GM19023 (cell line): ENCODE data around the gene ERRFI1.
A peak's percentile ranks its signal among the peaks of the same experiment; 100 is the strongest.

Experiments
- ATAC-seq: cut with Tn5 transposase; IDR thresholded peaks from one replicate; pipeline ENCODE4 v1.9.1; 2021; ENCODE audit warnings: mild to moderate bottlenecking, moderate library complexity; ENCODE audit not compliant: unreplicated experiment

The ERRFI1 gene

DNA sequence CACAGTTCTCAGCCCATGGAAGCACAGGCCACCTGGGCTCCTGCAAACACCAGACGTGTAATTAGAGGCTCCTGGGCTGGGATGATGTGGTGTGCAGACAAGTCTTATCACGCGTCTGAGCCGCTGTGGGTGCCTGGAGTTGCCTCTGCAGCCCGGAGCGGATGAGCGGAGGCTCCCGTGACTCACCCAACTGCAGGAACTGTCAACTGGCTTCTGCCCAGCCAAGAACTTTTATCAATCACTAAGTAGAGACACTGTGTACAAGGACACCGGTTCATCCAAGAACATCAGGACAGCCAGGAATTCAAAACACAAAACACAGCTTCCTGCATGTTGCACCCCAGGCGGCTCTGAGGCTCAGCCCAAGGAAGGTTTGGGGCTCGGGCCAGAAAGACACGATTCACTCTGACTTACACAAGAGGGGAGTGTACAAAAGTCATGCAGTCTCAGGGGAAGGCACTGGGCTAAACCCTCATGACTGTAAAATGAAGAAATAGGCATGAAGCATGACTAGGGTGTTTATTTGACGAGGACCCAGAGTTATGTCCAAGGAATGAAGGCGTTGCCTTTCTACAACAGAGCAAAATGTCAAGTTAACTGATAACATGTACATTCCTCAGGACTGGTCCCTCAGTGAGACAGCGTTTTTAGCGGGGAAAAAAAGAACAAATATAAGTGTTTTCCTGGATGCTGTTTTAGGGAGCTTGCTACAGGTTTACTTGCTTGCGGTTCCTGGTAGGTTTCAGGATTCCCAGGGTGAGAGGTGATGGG, 21.1 kb downstream of the ERRFI1 start:
- no peak for ATAC-seq

DNA sequence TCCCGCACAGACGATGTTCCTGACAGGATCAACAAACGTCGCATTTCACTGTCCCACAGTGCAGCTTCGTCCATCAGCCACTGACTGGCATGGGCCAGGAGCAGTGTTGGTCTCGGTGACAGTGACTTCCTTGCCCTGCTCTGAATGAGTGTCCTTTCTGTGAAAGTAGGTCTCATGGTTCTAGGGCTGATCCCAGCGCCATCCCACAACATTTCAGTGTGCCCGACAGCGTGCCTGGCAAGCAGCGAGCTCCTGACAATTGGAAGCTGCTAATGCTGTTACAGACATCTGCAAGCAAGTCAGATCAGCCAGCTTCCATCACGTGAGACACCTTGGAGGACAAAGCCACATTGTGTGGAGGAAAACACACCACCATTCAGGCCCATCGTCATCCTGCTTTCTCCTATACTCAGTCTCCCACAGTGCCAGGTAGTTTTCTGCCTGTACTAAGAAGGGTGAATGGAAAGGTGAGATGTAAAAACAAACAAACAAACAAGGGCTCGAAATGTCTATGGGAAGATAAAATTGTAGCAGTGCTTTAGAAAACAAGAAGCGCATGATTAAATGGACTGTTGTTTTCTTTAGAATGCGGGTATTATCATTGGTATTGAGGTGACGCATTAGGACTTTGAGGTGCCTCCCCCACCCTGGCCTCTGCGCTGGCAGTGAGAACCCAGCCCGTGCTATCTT, 21.9 kb downstream of the ERRFI1 start:
- no peak for ATAC-seq

DNA sequence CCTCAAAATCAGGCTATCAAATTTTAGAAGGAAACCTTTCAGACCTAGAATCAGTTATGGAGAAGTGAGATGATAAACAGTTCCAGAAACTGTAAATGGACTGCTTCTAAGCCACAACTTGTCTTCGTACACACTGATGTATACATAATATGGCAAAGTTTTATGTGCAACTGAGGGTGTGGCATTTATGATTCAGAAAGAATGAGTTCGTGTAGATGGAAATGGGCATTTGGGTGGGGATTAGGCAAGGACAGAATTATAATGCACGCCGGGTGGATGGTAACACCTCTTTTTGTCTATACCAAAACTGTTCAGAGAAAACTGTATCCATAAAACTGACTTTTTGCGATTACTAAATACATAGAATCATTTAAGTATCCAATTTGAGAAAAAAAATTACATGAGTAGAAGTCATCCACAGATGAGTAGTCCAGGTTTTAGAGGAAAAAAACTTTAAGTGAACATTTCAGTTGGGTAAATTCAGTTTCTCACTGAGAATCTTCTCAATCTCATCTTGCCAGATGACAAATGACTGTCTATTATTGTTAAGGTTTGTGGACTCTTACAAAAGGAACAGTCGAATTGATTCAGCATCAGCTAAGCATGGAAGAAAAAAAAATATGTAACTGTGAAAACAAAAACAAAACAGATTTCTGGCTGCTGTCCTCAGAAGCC, 22.5 kb downstream of the ERRFI1 start:
- no peak for ATAC-seq

DNA sequence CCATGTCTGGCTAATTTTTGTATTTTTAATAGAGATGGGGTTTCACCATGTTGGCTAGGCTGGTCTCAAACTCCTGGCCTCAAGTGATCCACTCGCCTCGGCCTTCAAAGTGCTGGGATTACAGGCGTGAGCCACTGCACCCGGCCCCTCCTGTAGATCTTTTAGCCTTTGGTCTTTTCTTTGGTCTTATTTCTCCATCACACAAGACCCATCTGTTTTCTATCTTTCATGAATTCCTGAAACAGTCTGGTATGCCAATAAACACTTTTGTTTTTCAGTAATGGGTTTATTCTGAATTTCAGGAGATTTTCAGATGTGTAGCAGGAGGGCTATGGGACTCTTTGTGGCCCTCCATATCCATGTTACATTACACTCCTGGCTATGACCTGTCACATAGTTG, 23.2 kb downstream of the ERRFI1 start:
- no peak for ATAC-seq

DNA sequence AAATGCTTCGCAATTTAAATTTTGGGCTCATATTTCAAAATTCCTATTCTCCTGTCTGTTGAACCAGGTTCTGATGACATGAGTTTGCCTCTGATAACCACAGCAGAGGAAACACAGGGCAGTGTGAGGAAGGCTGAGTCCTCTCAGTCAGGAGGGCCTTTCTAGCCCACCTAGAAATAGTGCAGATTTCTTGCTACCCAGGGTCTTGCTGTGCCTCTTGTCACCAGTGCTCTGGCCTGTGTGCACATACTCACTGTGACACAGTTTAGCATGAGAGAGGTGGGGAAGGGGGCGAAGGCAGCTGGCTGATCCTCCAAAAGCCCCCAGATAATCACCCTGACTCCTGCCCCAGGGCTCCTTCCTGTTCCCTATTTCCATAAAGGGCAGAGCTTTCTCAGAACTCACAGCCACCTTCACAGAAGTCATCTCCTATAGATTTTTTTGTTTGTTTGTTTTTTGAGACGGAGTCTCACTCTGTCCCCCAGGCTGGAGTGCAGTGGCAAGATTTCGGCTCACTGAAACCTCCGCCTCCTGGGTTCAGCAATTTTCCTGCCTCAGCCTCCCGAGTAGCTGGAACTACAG, 23.7 kb downstream of the ERRFI1 start:
- ATAC-seq, result no peak

DNA sequence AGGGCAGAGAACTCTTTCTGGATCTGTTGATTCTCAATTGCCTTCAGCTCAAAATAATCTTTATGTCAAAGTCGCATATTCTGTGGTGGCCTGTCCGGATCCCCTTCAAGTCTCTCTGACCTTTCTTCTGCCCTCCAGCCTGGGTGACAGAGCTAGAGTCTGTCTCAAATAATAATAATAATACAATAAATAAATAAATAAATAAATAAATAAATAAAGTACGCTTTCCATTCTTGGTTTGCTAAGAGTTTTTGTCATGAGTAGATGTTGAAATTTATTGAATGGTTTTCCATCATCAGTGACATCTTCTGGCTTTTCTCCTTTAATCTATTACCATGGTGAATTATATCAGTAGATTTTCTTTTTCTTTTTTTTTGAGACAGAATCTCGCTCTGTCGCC, 30.7 kb downstream of the ERRFI1 start:
- no peak for ATAC-seq

DNA sequence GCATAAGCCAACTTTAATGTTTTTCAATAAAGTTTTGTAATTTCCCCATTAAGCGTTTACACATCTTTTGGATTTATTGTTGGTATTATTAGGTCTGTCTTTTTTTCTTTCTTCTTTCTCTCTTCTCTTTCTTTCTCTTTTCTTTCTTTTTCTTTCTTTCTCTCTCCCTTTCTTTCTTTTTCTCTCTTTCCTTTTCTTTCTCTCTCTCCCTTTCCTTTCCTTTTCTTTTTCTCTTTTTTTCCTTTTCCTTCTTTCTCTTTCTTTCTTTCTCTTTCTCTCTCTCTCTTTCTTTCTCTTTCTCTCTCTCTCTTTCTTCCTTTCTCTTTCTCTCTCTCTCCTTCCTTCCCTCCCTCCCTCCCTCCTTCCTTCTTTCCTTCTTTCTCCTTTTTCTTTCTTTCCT, 31.3 kb downstream of the ERRFI1 start:
- no peak for ATAC-seq

DNA sequence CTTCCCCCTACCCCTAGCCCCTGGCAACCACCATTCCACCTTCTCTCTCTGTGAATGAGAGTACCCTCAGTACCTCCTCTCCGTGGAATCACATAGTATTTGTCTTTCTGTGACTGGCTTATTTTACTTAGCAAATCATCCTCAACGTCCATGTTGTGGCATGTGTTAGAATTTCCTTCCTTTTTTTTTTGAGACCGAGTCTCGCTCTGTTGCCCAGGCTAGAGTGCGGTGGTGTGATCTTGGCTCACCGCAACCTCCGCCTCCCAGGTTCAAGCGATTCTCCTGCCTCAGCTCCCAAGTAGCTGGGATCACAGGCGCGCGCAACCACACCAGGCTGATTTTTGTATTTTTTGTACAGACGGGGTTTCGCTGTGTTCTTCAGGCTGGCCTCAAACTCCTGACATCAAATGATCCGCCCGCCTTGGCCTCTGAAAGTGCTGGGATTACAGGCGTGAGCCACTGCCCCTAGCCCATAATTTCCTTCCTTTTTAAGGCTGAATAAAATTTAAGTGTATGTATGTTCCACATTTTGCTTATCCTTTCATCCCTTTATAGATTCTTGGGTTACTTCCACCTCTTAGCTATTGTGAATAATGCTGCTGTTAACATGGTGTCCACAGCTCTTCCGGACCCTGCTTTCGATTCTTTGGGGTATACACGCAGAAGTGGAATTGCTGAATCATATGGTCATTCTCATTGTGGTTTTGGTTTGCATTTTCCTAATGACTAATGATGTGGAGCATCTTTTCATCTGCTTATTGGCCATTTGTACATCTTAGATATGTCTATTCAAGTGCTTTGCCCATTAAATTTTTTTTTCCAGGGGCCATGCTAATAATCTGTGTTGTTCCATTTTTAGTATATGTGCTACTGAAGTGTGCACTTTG, 32.3 kb downstream of the ERRFI1 start:
- ATAC-seq, result peak; percentile 52

DNA sequence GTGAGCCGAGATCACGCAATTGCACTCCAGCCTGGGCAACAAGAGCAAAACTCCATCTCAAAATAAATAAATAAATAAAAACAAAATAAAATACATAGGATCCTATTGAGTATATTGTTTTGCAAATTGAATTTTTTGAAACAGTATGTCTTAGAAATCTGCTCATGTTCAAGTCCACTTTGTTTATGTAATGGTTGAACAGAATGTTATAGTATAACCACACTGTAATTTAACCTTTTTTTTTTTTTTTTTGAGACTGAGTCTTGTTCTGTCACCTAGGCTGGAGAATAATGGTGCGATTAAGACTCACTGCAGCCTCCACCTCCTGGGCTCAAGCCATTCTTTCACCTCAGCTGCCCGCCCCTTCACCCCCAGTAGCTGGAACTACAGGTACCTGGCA, 33.2 kb downstream of the ERRFI1 start:
- no peak for ATAC-seq

DNA sequence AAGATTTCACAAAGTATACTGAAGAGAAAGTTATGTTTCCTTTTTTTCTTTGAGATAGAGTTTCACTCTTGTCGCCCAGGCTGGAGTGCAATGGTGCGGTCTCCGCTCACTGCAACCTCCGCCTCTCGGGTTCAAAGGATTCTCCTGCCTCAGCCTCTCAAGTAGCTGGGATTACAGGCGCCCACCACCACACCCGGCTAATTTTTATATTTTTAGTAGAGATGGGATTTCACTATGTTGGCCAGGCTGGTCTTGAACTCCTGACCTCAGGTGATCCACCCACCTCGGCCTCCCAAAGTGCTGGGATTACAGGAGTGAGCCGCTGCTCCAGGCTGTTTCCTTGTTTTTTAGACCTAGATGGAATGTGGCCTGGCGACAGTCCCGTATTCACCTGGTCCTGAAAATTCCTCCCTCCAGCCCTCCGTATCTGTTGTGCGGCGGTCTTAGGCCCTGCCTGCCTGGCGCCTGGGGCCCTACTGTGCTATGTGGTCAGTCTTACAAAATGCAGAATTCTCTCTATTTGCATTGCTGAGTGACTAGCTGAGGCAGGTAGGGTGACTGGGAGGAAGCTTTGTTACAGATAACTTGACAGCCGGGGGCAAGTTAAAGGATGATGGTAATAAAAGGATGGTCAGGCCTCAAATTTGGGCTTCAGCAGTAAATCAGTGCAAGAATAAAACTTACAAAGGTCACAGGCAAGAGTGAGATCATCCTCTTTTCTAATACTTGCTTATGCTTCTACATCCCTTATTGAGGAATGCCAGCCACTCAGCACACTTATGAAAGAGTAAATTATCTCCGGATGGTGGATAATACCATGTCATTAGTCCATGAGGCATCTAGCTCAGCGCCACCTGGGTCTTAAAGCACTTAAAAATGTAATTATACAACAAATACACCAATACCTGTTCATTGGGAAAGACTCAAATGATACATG, 34.3 kb downstream of the ERRFI1 start:
- ATAC-seq, result no peak

DNA sequence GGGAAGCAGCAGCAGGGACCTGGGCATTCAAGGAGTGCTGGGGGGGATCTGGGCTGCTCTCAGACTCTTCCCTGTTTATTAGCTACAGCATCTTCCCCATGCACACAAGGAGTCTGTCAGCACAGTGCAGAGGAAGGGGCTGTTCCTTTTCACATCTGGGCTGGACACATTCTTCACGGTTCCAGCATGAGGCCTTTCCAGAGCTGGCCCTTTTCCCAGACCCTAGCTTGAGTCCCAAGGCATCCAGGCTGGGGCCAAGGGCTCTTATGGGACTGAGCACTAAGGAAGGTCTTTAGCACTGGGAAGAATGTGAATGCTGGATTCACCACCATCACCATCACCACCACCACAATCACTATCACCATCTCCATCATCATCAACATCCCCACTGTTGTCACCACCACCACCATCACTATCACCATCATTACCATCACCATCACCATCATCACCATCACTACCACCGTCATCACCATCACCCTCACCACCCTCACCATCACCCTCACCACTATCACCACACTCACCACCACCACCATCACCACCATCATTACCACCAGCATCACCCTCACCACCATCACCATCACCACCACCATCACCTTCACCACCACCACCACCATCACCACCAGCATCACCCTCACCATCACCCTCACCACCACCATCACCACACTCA, 36.2 kb downstream of the ERRFI1 start:
- ATAC-seq, result no peak

DNA sequence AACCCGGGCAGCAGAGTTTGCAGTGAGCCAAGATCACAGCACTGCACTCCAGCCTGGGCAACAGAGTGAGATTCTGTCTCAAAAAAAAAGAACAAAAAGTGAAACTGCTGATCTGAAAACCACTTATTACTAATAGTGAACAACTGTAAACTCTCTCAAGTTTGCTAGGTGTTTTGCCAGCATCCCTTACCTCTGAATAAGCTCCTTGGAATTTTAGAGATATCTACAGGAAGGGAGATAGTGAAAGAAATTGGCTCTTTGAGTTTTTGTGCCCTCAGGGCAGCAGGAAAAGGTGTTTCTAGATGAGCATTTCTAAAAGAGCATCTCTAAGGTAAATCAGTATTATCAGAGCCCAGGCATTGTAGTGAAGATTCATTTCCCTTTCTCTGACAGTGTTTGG, 37.5 kb downstream of the ERRFI1 start:
- no peak for ATAC-seq

DNA sequence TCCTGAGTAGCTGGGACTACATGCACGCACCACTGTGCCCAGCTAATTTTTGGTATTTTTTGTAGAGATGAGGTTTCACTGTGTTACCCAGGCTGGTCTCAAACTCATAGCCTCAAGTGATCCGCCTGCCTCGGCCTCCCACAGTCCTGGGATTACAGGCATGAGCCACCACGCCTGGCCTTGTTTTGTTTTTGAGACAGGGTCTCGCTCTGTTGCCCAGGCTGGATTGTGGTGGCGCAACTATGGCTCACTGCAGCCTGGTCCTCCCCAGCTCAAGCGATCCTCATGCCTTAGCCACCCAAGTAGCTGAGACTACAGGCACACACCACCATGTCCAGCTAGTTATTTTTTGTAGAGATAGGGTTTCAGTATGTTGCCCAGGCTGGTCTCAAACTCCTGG, 38.6 kb downstream of the ERRFI1 start:
- no peak for ATAC-seq

DNA sequence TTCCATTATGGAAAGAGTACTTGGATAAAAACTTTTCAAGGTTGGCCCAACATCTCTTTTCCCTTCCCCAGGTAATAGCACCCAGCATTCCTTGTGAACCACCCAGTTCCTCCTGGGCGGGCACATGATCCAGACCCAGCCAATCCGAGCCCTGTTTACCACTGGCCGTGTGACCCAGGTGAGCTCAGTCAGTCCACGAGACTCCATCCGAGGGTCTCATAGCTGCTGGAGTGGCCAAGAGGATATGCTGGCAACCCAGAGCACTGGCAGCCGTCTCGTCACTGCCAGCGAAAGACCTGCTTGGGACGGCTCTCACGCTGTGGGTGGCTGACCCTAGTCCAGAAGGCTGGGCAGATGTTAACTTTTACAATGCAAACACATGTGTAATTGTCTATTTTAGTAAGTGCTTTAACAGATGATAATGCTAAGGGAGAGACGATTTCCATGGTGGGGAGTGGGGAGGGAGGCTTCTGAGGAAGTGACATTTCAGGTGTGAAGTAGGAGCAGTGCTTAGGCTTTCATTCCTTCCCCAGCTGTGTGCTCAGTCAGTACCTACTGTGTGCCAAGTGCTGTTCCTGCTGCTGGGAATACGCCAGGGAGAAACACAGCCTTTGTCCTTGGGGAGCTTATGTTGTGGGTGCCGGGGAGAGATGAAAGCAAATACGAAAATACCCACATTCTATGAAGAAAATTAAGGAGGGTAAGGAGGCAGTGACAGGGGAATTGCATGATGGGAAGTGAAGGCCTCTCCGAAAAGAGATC, 40.1 kb downstream of the ERRFI1 start:
- no peak for ATAC-seq

DNA sequence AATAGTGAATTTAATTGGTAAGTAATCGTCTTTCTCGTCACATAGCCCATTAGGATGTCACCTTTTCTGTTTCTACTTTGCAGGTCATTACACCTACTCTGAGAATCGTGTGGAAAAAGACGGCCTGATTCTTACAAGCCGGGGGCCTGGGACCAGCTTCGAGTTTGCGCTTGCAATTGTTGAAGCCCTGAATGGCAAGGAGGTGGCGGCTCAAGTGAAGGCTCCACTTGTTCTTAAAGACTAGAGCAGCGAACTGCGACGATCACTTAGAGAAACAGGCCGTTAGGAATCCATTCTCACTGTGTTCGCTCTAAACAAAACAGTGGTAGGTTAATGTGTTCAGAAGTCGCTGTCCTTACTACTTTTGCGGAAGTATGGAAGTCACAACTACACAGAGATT, 41.3 kb downstream of the ERRFI1 start:
- no peak for ATAC-seq

DNA sequence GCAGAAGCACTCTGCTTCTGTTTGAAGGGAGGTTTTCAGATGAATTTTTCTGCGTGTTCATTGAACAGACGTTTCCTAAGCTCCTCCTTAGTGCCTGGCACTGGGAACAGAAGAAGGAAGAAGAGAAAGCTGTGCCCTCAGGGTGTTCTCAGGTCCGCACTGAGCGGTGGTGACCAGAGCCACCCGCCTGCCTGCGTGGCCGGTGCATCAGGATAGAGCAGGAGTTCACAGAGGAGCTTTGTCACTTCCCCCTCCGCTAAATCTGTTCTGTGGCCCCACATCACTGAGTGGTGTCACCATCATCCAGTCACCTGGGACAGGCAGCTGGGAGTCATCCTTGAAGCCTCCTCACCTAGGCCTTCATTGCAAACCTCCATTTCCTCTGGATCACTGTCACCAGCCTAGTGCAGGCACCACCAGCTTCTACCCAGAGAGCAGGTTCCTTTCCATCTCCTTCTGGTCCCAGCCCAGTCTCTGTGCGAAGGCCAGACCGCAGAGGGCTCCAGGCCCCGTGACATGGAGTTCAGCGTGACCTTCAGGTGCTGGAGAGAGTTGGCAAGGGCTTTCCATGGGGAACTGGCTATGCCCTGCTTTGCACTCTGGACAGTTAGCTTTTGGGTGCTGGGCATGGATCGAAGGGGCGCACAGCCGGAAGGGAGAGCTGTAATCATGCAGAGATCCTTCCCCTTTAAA, 42.9 kb downstream of the ERRFI1 start:
- ATAC-seq, result no peak

DNA sequence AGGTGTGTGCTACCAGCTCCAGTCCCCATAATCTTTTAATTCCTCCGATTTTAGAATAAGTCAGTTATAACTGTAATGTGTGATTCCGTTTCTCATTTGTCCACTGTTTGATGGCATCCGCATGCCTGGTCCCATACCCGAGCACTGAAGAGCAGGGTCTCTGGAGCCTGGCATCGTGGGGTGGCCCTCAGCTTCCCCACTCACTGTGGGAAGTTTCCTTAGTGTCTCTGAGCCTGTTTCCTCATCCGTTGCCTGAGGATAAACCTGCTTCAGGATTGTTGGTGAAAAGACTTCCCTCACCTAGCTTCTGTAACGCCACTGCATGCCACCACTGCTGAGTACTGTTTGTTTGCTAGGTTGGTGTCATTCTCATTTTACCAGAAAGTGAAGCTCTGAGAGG, 45.1 kb downstream of the ERRFI1 start:
- no peak for ATAC-seq
